Measurements from ENCODE around the gene GPR39.

The GPR39 gene

DNA sequence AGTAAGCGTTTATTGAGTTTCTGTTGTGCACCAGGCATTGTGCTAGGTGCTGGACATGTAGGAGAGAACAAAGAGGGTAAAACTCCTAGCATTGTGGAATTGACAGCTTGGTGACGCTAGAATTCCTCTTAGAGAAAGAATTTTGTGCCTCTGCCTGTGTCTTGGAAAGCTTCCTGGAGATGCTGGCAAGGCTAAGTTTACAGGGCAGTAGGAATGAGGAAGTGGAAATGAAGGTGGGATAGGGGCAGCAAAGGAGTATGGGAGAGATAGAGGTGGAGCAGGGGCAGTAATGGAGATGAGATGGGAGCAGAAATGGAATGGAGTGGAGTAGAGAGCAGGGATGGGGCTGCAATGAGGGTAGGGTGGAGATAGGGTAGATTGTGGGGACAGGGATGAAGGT is 29.8 kb downstream of the GPR39 start:
- DNase-seq = no peak

DNA sequence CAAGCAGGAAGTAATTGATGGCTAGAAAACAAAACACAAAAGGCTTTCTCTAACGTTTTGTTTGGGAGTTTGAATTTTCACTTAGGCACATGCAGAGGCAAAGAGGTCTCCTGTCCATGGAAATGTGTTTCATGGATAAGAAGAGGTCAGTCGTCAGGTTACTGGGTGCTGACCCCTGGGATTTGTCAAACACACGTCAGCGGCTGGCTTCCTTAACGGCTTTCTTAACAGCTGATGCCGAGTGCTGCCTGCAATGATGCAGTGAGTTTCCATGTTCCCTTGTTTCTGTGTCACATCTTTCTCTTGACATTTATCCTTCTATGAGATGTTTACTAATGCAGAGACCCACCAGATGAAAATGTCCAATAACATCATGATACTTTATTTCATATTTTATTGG is 31.7 kb downstream of the GPR39 start:
- no peak for DNase-seq

DNA sequence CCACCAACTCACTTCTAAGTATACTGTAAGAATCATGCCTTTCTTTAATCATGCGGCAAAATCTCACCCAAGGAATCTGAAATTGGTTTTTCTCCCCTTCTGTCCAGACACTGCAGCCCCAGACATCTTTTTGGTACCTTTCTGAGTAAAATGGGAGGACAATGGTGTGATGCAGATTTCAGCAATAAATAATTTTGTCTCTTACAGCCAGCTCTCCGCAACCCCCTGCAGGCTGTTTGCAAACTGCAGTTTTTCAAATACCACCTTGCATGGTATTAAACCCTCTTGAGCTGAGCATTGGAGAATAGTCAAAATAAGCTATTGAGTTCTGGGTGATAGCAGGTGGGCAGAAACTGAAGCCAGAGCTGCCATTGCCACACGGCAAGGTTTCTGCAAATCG is 32.2 kb downstream of the GPR39 start:
- peak in 3 of 14 donors; percentile 1 to 13 (median 3) for DNase-seq

DNA sequence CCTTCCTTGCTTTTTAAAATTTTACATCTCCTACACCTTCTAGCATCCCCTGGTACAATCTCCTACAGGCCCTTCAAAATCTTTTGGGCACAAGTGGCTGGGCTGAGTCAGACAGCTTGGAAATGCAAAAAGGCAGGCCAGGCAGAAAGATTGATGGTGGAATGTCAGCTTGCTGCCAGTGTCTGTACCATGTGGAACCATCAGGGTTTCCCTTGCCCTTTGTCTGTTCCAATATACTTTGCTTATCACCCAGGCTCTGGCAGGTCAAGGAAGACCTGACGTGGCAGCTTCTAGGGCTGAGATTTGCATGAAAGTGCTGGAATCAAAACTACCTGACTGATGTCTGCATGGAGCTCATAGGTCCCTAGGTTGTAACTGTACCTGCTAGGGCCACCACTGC is 33.3 kb downstream of the GPR39 start:
- no peak for DNase-seq

DNA sequence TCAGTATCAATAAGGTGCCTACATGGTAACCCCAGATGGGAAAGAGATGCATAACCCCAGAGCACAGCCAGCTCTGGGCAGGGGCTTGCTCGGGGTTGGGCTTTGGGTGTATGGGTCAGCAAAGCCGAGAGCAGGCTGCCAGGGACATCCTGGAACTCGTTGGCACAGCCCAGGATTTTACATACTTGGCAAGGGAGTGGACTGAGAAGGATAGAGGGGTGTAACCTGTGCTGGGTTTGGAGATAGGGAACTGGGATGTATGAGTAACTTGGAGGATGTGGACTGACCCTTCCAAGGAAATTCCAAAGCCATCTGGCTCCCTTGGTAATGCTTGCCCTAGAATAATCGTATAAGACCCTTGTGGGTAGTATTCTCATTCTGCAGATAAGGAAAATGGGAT is 44.2 kb downstream of the GPR39 start:
- no peak for DNase-seq

DNA sequence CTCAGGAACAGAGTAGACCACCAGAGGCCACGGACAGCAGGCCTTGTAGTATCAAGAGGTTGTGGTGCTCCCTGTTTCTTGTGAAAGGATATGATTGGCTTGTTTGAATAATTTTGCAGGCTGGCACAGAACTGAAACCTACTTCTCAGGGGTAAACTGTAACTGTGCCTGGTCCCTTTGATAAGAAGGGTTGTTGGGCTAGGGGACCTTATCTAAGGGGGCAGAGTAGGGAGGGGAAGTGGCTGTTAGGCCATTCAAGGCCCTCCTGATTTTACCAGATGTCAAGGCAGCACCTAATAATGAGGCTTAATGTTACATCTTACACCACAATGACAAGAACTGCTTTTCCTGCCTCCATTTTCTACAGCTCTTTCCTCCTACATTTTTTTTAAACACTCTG is 45.6 kb downstream of the GPR39 start:
- DNase-seq = no peak

DNA sequence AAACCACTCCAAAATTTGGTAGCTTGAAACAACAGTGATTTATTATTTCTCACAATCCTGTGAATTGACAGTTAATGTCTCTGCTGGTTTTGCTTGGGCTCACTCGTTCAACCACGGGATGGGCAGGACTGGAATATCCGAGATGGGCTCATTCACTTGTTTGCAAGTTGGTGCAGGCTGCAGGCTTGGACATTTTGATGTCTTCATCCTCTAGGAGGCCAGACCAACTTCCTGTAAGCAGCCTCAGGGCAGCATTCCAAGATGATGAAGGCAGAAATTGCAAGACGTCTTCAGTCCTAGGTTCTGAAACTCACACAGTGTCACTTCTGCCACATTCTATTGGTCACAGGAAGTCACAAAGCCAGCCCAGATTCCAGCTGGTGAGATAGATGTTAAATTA is 47.1 kb downstream of the GPR39 start:
- no peak for DNase-seq

DNA sequence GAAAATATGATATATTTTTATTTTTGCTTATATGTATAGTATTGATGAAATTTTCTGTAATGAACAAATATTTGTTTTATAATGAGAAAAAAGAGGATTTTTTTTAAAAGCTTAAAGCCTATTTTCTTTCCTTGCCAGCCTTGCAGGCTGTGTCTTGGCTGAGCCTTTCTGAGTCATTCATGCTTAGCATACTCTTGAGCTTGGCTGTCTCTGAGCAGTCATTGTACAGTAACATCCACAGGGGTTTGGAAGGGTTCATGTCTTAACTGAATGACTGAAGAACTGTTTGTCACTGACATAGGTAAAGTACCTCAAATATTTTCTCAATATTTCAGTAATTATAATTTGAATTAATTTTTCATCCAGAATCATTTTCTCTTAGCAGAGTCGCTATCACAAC is 49.3 kb downstream of the GPR39 start:
- DNase-seq = no peak

DNA sequence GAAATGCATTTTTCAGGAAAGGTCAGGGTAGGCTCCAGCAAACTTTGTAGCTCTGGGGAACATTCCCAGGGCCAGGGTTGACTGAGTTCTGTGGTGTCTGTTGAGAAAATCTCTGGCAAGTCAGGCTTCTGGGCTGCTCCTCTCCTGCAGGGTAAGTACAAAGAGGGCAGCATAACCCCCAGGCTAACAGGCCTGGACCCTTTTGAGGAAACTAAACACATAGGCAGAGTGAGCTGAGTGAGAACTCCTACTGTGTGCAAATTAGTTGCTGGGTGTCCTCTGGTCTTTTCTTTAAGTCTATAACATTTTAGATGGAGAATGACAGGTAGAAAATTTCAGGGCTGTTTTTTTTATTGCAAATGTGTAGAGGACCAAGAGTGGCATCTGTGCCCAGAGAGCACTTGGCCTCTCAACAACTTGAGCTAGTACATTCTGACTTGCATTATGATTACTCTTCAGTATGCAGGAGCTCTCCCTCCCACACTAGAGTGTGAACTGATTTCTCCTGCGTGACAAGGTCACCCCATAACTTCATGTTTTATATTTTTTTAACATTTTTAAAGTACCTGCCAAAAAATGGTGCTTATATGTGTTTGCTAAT is 49.9 kb downstream of the GPR39 start:
- DNase-seq = no peak

DNA sequence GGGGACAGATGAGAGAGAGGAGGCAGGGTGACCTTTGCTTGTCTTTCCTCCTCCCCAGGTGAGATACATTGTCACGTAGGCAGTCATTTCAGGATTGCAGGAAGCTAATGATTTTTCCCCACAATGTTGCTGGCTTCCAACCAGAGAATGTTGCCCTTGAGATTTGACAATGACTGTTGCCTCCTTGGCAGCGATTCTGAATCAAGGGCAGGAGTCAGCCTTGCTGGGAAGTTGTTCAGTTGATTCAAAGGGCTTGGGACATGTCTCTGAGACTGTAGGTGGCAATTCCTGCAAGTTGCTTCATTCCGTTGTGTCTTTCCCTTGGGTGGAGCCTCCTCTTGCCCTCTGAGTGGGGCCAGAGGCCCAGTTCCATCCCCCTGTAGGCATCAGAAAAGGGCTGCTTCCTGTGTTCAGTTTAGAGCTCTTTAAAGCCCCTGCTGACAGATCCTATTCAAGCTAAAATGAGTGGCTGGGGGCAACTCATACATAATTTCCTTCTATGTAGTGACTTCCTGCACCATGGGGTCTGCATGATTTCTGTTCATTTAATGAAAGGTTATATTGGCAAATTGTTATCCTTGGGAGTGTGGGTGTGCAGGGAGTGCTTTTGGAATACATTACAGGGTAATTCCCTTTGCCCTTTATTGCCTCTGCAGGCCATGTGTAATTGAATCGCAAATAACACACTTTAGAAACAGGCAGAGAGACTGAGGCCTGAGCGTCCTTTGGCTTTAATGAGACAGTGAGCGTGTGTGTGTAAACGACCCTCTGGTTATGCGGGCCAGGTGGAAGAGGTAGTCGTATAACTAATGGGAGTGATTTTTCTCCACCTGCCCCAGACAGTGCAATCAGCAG is 52.4 kb downstream of the GPR39 start:
- no peak for DNase-seq

DNA sequence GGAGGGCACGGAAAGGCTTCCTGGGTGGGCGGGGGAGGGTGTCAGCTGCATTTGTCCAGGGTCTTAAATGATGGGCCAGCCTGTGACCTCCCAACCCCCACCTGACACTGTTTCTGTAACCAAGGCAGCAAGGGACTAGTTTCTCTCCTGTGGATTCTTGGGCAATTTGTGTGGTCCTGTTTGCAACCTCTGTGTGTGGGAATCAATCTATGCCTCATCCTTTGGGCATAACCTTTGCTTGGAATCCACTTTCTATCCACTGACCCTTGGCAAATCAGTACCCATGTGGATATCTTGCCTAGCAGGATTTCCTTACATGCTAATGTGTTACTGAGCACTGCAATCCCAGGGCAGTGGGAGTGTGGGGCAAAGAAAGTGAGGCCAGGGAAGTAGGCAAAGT is 54.1 kb downstream of the GPR39 start:
- no peak for DNase-seq

DNA sequence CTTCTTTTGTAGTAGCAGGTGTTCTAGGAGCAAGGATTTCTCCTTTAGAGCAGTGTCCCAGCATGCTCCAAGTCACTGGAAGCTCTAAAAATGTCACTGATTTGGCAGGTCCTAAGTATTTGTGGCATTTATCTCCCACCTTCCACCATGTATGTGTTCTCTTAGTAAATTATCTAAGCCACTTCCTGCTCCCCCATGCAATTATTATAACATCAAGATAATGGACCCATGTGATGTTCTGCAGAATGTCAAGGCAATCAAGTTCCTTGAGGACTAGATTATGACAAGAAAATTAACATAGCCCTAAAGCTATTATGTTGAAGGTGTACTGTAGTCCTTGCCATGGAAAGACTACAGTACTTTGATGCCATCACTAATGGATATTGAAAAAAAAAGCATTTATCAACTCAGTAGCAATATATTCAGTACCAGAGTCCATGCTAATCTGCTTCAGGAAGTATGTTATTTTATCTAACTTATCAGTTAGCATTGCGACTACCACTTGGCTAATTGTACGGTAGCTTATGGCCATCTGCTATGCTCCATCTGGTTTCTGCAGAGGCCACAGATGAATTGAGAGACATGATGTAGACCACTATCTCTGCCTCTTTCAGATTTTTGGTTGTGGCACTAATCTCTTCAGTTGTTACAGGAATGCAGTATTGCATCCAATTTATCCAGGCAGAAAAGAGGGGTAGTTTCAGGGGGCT is 56.7 kb downstream of the GPR39 start:
- no peak for DNase-seq

DNA sequence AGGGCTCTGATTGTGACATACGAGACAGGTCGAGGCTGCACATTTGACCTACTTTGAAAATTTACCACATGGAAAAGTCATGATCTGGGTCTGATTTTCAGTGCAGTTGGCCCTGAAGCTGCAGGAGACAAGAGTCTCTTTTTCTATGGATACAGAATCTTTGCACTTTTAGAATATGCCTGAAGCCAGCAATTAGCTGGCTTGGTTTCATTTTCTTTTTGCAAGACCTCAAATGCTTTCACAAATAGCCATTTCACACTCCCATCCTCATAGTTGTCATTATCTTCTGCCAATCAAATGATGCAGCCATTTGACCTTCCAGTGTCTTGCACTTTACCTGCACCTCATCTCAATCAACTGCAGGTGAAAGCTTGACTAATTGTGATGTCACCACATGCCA is 59.0 kb downstream of the GPR39 start:
- no peak for DNase-seq

DNA sequence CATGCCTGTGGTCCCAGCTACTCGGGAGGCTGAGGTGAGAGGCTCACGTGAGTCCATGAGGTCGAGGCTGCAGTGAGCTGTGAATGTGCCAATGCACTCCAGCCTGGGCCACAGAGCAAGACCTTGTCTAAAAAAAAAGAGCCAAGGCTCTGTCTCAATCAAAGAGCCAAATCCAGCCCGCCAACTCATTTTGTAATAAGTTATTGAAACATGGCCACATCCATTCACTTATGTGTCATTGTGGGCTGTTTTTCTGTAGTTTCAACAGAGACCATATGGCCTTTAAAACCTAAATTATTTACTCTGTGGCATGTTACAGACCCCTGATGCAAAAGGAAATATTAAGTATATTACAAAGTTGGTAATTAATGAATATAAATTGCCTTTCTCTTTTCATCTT is 60.8 kb downstream of the GPR39 start:
- DNase-seq = no peak

DNA sequence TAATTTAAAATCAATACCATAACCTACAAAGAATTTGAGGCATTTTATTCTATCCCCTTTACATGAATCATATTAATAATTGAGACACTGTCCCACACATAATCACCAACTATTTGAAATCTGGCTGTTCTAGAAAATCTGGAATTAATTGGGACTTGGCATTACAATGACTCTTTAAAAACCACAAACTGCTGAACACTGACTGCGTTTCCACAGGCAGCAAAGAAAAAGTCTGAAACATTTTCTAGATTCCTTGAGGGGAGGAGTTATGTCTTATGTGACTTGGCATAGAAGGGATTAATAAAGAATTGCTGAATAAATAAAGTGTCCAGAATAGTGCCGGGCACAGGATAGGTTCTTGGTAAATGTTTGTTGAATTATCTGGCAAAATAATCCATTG is 61.4 kb downstream of the GPR39 start:
- no peak for DNase-seq

DNA sequence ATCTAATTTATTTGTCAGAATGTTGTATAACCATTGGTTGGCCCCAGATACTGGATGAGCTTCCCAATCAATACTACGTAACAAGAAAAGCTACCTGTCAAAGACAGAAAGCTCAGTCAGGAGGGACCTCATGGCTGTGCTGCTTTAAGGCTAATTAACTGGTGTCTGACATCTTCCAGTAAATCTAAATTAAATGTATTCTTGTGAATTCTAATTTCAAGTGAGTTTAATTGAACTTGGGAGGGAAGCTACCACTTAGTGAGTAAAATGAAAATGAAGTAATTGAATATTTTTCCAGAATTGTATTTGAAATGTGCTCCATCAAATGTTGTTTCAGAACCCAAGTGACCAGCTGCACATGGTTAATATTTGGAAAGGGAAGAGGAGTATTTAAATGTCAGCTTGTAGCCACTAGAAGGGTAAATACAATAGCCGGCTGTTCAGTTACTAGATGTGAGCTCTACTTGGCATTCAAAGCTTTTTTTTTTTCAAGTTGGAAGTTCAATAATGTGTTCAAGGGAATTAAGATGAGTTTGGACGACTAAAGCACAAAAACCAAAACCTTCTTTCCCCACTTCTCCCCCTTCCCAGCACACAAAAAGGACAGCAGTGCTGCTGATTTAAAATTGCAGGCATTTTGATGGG is 62.0 kb downstream of the GPR39 start:
- DNase-seq = no peak

DNA sequence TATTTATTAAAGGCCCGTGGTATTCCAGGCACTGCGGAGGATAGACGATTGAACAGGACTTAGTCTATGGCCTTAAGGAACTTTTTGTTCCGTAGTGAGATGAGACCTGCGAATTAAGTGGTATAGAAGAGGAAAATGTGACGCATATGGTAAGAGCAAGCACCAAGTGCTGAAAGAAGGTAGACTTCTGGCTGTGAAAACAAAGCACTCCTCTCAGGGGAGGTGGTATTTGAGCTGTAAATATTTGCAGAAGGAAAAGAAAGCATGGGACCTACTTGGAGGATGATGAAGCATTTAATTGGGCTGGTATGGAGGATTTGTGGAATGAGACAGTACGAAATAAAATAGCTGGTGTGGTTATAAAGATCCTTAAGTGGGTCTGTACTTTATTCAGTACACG is 62.5 kb downstream of the GPR39 start:
- DNase-seq = no peak

DNA sequence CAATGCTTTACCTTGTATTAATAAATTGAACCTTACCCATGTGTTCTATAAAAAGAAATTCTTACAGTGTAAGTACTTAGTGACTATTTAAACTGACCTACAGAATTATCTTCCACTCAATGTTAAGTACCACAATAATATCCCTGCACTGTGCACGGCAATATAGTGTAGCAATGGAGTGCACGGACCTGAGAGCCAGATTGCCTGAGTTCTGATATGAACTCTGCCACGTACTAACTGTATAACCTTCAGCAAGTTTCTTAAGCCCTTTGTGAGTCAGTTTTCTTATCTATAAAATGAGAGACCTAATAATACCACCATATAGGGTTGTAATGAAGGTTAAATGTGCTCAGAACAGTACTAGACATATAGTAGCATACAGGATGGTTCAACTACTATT is 66.2 kb downstream of the GPR39 start:
- DNase-seq = no peak

DNA sequence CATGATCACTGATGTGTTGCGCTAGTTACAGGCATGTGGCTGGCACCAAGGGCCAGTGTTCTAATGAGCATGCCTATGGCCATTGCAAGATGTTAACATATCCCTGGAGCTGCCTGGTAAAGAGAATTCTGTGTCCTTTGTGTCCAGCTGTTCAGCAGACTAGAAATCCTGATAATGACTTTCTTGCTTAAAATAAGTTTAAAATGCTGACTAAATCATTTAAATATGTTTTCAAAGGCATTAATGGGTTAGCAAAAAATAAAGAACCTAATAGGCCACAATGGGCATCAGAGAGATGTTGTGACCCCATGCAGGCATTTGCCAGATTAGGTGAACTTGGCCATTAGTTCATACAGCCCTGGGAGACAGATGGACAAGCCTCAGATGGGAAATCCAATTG is 67.5 kb downstream of the GPR39 start:
- DNase-seq = no peak

DNA sequence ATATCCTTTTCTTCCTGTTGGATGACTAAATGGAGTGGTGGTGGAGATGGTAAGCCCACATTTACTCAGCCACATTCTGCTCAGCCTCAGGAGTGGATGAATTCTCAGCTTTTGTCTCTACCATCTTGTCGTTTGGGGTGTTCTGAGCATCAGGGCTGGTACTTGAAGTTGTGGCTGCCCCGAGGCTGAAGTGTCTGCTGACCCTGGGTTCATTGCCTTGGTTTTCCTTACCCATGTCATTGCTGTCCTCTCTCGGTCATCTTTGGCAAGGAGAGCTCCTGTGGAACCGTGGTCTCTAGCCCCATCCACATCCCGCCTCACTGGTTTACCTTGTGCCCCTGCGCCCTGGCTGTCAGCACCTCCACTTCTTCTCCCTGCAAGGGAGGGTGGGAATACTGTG is 71.9 kb downstream of the GPR39 start:
- DNase-seq = no peak

DNA sequence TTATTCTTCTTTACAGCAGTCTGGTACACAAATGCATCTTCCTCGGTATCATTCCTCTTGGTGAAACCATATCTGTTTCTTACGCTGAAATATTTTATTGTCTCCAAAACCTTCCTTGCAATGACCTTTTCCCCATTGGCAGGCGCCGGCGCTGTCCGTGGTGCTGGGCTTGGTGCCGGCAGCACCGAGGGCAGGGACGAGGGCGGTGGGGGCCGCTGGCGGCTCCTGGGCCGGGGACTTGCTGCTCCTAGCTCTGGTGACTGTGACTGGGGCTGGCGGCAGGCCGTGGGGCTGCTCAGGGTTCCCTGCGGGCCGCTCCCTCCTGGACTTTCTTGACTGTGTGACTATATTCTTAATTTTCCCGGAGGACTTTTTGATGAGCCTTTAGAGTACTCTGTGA is 72.5 kb downstream of the GPR39 start:
- peak in 3 of 14 donors; percentile 5 to 26 (median 12) for DNase-seq

DNA sequence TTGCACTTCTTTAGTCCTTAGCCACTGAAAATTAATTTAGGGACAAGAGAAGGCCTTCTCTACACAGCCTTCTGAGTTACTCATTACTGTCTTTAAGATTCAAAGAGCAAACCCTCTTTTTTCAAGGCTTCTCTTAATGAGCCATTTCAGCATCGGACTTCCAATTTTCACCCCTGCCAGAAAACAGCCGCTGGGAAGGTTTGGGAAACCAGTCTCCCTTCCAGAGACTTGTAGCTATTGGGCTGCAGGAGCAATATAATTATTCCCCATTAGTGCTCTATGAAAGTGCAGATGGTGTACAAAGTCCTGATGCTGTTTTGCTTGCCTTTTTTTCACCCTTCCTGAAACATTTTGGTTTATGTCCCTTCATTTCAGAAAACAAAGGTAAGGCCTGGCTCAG is 79.3 kb downstream of the GPR39 start:
- no peak for DNase-seq

DNA sequence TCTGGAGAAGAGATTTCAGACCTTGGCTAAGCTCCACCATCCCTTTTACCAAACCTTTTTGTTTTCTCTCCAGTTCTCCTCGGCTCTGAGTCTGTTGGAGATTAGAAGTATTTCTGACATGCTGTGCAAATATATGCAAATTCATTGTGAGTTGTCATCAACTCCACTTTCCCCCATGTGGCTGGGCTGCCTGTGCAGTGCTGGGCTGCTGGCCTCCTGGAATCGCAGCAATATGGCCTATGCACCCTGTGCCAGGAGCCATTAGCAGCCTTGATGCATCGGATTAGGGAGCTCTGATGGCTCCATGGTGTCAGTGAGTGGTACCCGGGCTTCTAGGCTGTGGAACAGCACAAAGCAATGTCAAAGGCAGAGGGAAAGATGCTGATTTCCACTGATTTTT is 80.0 kb downstream of the GPR39 start:
- peak in 1 of 14 donors; percentile 49 for DNase-seq
